HG03097 (cell line): Measurements from ENCODE around the gene TGM2.

Source experiments
- ATAC-seq: cut with Tn5 transposase; IDR thresholded peaks from one replicate; pipeline ENCODE4 v1.9.1; 2021; ENCODE audit not compliant: unreplicated experiment, low FRiP score

The TGM2 gene

GRCh38 chr20:38199501-38200390, 34.7 kb upstream of the TGM2 start:
- no peak for ATAC-seq

GRCh38 chr20:38198238-38198861, 33.3 kb upstream of the TGM2 start:
- ATAC-seq = no peak

- ATAC-seq = no peak
Measured at GRCh38 chr20:38197619-38198018, 32.5 kb upstream of the TGM2 start.

GRCh38 chr20:38197217-38197616, 32.1 kb upstream of the TGM2 start:
- no peak for ATAC-seq

- no peak for ATAC-seq
Measured at GRCh38 chr20:38196592-38196991, 31.5 kb upstream of the TGM2 start.

- ATAC-seq = no peak
Measured at GRCh38 chr20:38196076-38196475, 31.0 kb upstream of the TGM2 start.

- ATAC-seq = no peak
Measured at GRCh38 chr20:38195521-38195920, 30.5 kb upstream of the TGM2 start.

GRCh38 chr20:38194971-38195504, 30.0 kb upstream of the TGM2 start:
- no peak for ATAC-seq

GRCh38 chr20:38193586-38194105, 28.6 kb upstream of the TGM2 start:
- ATAC-seq = no peak

GRCh38 chr20:38192323-38192885, 27.3 kb upstream of the TGM2 start:
- no peak for ATAC-seq

GRCh38 chr20:38191654-38192053, 26.6 kb upstream of the TGM2 start:
- no peak for ATAC-seq

GRCh38 chr20:38190936-38191371, 25.9 kb upstream of the TGM2 start:
- no peak for ATAC-seq

- ATAC-seq = no peak
Measured at GRCh38 chr20:38190166-38190565, 25.1 kb upstream of the TGM2 start.

GRCh38 chr20:38187517-38187916, 22.4 kb upstream of the TGM2 start:
- ATAC-seq = no peak

- no peak for ATAC-seq
Measured at GRCh38 chr20:38186788-38187221, 21.7 kb upstream of the TGM2 start.

- no peak for ATAC-seq
Measured at GRCh38 chr20:38184101-38184500, 19.0 kb upstream of the TGM2 start.

GRCh38 chr20:38181971-38182370, 16.9 kb upstream of the TGM2 start:
- no peak for ATAC-seq

GRCh38 chr20:38181207-38181801, 16.2 kb upstream of the TGM2 start:
- no peak for ATAC-seq

- no peak for ATAC-seq
Measured at GRCh38 chr20:38180781-38181180, 15.7 kb upstream of the TGM2 start.

GRCh38 chr20:38179846-38180245, 14.8 kb upstream of the TGM2 start:
- no peak for ATAC-seq

- no peak for ATAC-seq
Measured at GRCh38 chr20:38178581-38178980, 13.5 kb upstream of the TGM2 start.
